ENCODE data around the gene CCDC192.
A peak's percentile ranks its signal among the peaks of the same experiment; 100 is the strongest.

Gene CCDC192

DNA sequence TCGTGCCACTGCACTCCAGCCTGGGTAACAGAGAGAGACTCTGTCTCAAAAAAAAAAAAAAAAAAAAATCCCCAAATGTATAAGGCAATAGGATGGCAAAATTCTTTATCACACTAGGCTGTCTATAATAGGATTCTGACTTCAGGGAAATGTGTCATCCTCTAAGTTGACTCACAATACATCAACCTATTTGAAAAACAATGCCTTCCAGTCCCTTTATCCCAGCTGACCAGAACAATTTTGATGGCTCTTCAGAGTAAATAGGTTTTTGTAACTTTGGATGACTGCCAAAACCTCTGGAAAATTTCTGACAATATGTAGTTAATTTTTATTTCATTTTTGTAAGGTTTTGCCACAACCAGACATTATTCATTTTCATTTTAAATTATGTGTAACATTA lies 184.1 kb downstream of the CCDC192 start:
- DNase-seq = no peak

GRCh38 chr5:127891942-127892341 lies 188.8 kb downstream of the CCDC192 start:
- no peak for DNase-seq

DNA sequence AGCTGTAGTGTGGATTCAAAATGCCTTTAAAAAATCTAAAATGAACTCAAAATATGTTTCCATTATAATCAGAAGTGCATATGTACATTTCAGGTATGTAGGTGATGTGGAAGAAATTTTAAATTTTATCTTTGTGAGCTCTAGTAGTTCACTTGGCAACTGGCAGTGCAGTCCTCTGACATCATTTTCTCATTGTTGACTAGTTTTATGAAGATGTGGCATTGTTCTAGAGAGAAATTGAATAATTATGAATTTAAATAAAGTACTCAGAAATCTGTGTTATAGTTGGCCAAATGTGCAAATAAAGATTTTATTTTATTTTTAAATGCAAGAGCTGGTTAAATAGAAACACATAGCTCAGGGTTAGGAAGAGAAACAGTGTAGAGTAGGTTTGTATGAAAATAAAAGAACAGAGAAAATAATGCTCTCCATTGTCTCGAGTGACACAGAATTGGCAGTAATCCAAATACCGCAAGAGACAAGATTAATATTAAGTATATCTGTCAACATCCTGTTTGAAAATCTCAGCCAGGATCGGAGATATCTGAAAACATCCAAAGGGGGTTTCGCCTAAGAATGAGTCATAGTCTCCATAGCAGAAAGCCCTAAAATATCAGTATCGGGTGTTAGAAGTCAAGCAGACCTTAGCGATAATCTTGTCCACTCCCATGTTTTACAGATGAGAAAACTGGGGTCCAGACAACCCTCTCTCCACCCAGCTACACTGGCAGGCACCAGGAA lies 189.4 kb downstream of the CCDC192 start:
- no peak for DNase-seq

- no peak for DNase-seq
Measured at GRCh38 chr5:127893232-127893631, 190.0 kb downstream of the CCDC192 start.

DNA sequence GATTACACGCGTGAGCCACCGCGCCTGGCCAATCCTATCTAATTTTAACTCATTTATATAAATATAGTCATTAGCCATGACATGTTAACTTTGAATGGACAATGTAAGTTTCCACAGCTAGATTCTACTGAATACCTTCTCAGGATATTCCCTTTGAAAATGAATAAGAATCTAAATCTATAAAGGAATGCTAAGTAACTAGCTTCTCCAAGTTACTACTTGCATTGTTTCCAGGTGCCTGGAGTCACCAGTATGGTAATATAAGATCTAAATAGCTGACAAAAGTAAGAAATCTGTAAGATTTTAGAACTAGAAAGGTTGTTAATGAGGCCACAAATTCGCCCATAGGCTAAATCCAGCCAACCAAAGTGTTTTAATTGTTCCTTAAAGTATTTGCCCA lies 191.3 kb downstream of the CCDC192 start:
- no peak for DNase-seq

- DNase-seq = no peak
Measured at GRCh38 chr5:127898551-127899213, 195.5 kb downstream of the CCDC192 start.

- DNase-seq = no peak
Measured at GRCh38 chr5:127899214-127899610, 196.0 kb downstream of the CCDC192 start.

DNA sequence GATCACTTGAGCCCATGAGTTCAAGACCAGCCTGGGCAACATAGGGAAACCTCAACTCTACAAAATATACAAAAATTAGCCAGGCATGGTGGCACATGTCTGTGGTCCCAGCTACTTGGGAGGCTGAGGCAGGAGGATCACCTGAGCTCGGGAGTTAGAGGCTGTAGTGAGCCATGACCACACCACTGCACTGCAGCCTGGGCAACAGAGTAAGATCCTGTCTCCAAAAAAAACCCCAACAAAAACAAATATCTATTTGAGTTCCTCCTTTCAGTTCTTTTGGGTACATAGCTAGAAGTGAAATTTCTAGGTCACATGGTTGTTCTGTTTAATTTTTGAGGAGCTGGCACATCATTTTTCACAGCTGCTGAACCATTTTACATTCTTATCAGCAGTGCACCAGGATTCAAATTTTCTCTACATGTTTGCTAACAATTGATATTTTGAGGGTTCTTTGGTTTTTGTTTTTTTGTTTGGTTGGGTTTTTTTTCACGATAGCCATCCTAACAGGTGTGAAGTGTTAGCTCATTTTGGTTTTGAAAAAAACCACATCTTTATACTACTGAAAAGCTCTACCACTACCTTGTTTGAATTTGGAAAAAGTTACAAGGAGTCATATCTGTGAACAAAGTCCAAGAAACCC lies 203.5 kb downstream of the CCDC192 start:
- no peak for DNase-seq

DNA sequence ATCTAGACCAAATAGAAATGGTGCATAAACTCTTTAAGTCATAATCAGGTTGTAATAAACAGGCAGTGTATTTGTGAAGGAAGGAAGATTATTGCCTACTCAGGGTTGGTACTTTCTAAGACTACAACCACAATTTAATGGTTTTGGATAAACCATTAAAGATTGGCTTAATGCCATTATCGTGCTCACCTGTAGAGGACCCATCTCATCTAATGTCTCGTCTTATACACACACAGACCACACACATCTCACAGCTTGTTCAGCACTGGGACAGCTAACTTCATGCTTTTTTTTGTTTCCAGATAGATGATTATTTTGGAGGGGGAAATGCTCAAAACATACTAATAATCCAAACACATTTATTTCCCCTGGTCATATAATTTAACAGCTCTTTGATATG lies 204.7 kb downstream of the CCDC192 start:
- DNase-seq = no peak

GRCh38 chr5:127909066-127909465 lies 205.9 kb downstream of the CCDC192 start:
- DNase-seq = peak; percentile 20

GRCh38 chr5:127909821-127910220 lies 206.6 kb downstream of the CCDC192 start:
- DNase-seq = no peak

GRCh38 chr5:127910307-127910956 lies 207.2 kb downstream of the CCDC192 start:
- no peak for DNase-seq

- no peak for DNase-seq
Measured at GRCh38 chr5:127911619-127912018, 208.4 kb downstream of the CCDC192 start.

DNA sequence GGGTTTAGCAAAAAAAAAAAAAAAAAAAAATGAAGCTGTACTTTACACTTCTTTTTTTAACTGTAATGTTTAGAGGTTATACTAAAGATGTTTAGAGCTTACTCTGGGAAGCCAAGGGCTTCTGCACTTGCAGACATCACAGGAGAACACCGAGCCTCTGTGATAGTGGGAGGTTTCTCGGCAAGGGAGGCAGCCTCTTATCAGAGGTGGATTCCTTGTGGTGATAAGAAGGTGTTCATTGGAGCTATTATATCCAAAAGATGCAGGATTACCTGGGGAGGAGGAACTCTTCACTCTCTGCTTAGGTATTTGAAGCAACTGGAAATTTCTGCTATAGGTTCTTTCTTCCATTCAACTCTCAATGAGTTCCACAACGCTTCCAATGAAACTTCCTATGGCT lies 209.2 kb downstream of the CCDC192 start:
- DNase-seq = no peak

GRCh38 chr5:127916885-127917573 lies 213.8 kb downstream of the CCDC192 start:
- DNase-seq = no peak

DNA sequence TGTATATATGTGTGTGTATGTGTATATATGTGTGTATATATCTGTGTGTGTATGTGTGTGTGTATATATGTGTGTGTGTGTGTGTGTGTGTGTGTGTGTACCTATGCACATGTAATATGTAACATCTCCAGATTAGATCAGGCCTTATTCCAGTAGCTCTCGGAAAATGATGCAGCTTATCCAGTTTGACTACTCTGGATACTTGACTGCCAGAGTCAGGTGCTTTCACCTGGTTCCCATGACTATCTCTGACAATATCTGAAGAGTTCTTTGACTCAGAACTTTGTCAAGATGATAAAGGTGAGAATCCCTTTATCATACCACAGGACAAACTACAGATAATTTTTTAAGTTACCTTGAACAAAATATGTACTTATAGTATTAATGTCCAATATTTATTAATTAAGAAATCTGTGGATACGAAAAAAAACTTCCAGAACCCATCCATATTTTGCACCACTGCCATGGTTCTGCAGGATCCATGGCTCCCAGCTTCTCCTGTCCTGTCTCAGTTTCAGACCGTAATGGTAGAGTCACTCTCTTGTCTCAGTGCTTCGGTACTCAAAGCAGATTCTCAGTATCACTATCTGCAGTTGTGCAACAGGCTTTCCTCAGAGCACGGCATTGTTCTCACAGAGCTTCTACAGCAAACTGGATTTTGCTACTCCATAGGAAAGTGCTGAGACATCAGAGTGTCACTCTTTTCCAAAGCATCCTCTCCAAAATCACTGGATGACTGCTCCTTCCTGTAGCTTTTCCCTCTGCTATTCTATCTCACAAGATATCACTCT lies 216.0 kb downstream of the CCDC192 start:
- no peak for DNase-seq

DNA sequence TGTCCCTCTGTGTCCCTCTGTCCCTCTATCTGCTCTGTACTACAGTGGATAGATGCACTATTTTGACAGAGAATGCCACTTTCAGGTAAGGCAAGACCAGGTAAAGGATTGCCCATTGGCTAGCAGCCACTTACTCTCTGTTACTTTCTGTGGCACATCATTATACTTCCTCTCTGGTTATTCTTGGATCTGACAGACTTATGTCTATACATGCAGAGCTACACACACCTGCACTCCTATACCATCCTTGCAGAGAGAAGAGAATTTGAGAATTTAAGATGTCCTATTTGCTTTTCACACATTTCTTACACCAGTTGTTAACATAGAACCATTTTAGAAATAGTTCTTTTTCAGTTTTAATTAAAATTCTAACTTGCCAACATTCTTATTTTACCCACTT lies 216.6 kb downstream of the CCDC192 start:
- no peak for DNase-seq

- DNase-seq = no peak
Measured at GRCh38 chr5:127920936-127921335, 217.7 kb downstream of the CCDC192 start.

- no peak for DNase-seq
Measured at GRCh38 chr5:127922603-127923002, 219.4 kb downstream of the CCDC192 start.

DNA sequence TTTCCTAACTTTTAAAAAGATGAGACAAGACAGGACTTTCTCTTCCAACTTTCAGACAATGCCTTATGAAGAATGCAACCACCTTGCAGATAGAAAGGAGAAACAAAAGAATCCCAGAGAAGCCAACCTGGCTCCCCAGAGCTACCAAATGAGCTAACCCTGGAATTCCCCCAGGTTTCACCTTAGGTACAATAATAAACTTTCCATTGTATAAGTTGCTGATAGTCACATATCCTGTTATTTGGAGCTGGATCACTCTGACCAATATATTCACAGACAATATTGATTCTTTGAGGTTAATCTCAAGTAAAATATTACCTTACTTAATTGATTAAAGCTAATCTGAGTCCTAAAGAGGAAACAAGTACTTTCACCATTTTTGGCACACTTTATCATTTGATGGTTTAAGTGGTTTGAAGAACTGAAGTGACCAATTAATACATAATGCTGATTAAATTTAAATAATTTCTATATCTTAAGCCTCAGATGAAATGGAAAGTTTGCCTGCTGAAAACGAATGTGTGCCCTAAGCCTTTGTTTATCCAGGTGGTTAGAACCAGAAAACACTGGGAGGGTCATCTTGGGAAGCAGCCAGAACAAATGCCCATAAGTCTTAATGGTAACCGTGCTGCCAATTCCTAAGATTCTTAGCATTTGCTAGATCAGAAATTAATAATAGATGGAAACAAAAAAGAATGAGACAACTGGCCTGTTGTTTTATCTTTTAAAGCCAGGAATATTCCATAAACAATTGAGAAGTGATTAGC lies 220.8 kb downstream of the CCDC192 start:
- no peak for DNase-seq

DNA sequence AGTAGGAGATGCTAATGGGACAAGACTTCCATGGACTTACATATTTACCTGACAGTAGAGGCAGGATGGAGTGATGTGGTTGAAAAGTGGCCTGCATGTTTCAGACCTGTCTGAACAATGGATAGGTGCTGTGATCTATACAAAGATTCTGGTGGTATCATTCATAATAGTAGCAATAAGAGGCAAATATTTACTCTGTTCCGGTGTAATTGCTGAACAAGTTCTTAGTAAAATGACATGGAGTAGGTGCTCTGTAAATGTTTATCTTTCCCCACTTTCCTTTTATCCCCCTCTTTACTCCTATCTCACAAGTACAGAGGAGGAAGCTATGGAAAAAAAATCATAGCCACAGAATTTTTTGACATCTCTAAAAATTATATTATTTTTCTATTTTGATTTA lies 221.4 kb downstream of the CCDC192 start:
- DNase-seq = no peak

Data from NCI-H1694 (cell line).